HG03175 (cell line): ENCODE results near the gene OSTM1.
A peak's percentile ranks its signal among the peaks of the same experiment; 100 is the strongest.

Source experiments
- ATAC-seq: cut with Tn5 transposase; IDR thresholded peaks from one replicate; pipeline ENCODE4 v1.9.1; 2021; ENCODE audit warnings: mild to moderate bottlenecking, moderate library complexity; ENCODE audit not compliant: unreplicated experiment

OSTM1 gene, protein sequence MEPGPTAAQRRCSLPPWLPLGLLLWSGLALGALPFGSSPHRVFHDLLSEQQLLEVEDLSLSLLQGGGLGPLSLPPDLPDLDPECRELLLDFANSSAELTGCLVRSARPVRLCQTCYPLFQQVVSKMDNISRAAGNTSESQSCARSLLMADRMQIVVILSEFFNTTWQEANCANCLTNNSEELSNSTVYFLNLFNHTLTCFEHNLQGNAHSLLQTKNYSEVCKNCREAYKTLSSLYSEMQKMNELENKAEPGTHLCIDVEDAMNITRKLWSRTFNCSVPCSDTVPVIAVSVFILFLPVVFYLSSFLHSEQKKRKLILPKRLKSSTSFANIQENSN

GRCh38 chr6:108074359-108075144, at the start of gene OSTM1:
OSTM1 (minus strand) TSS chr6:108074741; CDS start chr6:108074651, 90 bp downstream.
- peak; percentile 95 for ATAC-seq

DNA sequence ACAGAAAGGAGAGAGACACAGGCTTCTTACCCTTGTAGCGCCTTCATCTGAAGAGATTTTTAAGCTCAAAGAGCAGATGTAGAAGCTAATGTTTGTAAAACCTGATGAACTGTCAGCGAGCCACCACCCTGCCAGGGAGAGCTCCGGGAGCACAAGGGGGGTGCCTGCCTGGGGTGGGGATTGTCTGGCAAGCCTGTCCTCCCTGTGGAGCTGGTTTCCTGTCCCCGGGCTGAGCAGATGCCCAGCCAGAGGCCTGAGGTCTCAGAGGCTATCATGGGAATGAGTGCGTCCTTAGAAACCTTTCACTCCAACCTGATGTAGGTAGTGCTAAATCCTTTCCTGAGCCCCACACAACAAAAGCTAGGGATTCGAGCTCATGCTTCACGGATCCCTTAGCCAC, 49.4 kb upstream of the OSTM1 start:
- no peak for ATAC-seq

GRCh38 chr6:108123481-108123929, 49.0 kb upstream of the OSTM1 start:
- no peak for ATAC-seq

DNA sequence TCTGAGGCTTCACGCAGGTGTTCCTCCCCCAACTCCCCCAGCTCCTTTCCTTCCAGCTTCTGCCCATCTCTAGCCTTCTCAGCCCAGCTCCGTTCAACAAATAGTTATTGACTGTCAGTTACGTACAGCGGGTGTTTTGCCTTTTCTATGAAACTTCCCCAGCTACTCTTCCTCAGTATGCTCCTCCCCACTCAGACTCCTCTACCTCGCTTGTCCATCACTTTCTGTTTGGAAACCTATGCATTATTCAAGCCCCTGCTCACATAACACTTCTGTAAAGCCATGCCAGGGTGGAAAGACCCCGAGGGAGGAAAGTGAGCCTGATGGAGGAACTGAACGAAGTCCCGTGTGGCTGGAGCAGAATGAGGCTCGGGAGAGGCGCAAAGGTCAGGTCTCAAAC, 47.1 kb upstream of the OSTM1 start:
- no peak for ATAC-seq

DNA sequence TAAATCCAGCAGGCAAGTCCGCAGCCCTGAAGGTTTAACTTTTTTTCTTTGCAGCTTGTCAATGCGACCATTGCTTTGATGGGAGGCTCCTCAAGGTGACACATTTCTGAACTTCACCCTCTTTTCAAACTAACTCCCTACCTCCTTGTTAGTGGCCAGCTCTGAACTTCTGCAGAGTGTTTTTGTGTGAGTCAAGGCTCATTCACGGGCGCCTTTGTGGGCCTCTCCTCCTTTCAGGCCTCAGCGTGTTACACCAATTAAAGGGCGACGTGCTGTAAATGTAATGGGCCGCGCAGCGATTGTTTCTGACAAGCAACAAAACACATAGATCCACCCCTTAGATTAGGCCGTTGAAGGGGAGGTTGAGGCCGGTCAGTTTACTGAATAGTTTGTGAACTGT, 45.8 kb upstream of the OSTM1 start:
- ATAC-seq, result no peak

- ATAC-seq, result no peak
Observed at GRCh38 chr6:108119769-108120141, 45.2 kb upstream of the OSTM1 start.

GRCh38 chr6:108118810-108119768, 44.5 kb upstream of the OSTM1 start:
- no peak for ATAC-seq

- no peak for ATAC-seq
Observed at GRCh38 chr6:108118359-108118724, 43.8 kb upstream of the OSTM1 start.

DNA sequence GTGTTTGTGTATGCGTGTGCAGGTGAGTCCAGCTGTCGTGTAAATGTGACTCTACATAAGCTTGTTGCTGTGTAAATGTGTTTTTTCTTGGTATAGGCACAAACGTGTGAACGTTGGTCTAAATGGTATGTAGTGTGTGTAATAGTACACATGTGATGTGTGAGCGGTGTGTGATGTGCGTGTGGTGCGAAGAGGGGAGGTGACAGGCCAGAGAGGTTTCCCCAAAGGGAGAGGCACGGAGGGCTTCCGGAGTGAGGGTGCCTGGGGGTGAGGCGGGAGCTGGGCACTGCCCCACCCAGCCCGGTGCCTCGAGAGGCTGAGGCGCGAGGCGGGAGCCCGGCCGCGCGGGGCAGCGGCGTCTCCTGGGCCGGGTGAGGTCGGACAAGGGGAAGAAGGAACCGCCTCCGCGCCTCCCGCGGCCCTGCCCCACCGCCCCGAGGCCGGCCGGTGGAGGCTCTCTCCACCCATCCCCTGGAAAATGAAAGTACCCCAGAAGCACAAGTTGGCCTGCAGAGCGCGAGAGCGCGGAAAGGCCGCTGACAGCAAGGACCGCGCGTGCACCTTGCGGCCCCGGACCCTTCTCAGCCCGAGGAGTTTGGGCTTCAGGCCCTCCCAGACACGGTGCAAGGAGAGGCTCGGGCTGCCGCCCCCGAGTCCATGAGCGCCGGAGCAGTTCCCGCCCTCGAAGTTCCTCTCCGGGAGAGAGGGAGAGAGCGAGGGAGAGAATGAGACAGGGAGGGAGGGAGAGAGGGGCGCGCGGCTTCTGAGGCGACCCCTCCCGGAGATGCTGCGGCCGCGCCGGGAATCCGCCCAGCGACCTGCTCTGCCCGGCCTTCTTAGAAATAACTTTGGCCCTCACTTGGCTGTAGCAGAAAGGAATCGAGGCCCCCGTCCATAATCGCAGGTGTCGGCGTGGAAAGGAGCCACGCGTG, 43.2 kb upstream of the OSTM1 start:
- ATAC-seq, result no peak

DNA sequence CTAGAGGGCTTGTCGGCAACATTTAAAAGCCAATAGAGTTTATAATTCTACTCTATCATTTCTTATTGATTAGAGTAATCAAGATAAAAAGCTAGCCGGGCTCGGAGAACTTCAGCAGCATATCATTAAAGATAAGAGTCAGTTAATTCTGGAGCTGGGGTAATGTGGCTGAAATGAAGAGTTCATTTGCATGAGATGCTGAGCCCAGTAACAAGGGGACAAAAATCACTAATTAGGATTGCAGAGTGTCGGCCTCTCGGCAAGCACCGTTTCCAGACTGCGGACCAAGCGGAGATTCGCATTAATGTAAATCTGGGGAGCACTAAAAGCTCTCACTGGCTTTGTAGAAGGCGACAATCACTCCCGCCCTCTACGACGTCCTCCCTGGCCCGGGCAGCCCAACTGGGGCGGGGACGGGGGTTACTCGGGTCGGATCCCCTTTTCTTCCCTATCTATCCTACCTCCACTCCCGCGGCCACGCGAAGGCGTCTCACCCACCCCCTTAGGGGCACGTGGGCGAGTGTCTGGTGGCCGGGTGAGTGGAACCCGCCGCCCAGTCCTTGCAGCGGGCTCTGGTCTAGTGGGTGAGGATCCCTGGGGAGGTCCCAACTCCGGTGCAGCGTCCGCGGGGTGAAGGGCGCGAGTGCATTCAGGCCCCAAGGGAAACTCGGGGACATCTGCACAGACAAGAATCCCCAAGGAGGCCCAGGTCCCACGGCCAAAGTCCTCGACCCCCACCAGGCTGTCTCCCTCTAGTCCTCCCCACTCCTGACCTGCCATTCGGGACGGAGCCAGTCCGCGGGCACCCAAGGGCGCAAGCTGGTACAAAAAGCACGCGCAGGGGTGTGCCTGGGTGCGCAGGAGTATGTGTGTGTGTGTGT, 42.2 kb upstream of the OSTM1 start:
- no peak for ATAC-seq

DNA sequence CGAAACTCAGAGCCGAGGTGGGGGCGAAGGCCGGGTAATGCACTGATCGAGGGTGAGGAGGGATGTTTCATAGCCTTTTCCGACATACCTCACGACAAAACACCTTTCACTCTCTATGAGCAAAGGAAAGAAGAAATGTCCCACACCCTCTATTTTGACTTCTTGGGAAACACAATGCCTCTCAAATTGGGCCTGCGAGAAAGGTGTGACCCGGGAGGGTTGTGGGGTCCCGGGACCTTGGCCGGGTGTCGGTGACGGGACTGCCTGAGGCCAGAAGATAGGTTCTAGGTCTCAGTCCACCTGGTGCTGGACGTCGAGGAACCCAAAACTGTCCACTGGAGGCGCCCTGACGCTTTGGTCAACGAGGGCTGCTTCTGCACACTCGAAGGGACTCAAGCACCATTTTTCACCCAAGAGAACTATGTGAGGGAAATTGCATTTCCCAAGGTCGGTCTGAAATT, 41.1 kb upstream of the OSTM1 start:
- no peak for ATAC-seq

DNA sequence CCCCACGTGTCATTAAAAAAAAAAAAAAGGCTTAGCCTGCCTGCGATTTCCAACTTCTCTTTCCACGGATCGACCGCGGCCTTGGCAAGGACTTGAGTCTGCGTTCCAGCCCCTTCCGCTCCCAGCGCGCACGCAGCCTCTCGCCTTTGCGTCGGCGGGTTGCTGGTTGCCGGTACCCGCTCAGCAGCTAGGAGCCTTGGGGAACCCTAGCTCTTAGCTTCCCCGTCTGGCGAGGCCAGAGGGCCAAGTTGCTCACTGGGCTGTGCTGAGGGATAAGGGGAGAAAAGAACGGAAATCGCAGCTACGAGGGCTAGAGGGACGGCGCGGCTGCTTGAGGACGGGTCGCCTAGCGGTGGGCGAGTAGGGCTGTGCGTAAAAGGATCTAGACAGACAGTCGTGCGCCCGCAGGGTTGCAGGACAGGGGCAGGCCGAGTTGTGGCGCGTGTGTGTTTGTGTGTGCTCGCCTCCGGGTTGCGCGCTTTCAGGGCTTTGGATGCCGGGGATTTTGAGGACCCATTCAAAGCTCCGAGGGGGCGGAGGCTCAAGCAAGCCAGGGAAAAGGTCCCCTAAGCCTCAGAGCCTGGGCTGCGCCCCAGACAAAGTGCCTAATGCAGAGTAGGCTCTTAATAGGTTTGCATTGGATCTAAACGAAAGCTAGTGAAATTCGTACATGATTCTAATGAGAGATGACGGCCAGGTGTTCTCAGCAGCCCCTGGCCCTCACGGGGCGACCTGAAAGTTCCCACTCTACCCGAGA, 40.5 kb upstream of the OSTM1 start:
- ATAC-seq, result no peak

DNA sequence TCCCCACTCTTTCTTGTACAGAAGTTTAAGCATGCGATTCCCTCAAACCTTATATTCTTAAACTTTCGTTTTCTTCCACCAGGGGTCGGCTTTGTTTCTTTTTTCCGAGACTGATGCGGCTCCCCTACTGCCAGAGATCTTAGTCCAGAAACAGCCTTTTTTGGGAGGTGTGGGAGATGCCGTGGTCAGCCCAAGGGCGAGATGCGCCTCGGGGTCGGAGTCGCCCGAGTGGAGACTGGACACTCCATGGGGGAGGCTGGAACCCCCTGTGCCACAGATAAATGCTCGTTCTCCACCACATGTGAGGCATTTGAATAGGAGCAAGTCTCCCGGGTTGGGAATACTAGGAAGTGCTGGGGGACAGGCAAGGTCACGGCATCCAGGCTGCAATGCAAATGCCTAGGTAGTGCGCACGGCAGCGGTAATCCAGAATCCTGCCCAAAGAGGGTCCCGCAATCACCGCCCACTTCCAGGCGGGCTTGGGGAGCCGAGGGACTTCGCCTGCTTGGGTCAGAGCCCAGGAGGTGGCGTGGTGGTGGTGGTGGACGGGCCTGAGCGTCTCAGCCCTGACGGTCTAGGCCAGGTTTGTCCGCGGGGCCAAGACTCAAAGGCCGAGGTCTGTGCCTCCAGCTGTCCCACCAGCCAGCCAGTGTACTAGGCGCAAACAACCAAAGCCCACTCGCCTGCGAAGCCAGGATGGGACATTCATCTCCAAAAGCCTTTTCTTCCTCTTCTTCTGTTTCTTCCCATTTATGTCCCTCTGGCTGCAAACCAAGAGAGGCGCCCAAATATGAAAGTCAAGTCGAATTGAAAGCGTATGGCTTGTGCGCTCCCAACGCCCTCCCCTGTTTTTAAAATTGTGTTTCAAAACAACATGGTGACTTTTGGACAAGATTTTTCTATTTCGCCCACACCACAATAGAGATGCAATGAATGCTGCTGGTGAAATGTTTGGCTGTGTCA, 39.3 kb upstream of the OSTM1 start:
- no peak for ATAC-seq

- ATAC-seq, result no peak
Observed at GRCh38 chr6:108108374-108108773, 33.8 kb upstream of the OSTM1 start.

DNA sequence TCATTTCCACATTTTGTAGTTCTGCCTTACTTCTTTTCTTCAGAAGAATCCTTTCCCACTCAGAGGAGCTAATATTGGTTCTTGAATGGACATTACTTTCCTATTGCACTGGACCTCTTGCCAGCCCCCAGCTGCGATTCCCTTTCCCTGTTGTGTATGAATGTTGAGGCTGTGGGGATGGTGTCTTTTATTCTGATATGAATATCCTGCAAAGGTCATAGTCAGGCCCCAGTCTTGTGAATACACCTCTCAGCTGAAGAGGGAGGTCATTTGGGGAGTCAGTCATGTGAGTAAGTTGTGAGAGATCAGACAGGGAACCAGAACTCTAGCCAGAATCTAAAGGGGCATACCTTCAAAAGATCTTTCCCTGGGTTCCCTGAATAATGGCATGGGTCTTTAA, 32.6 kb upstream of the OSTM1 start:
- no peak for ATAC-seq

- no peak for ATAC-seq
Observed at GRCh38 chr6:108106694-108107093, 32.2 kb upstream of the OSTM1 start.

- ATAC-seq, result no peak
Observed at GRCh38 chr6:108106261-108106660, 31.7 kb upstream of the OSTM1 start.
